Measurements from ENCODE around the gene ELL2. TPM values are rescaled to one million over a fixed set of nuclear protein-coding genes. Genes with fewer than 3 reads are reported as not detected.

Gene ELL2
- total and polyA plus RNA-seq, 7 donors: 16.2 to 59.8 (median 36.9) TPM

DNA sequence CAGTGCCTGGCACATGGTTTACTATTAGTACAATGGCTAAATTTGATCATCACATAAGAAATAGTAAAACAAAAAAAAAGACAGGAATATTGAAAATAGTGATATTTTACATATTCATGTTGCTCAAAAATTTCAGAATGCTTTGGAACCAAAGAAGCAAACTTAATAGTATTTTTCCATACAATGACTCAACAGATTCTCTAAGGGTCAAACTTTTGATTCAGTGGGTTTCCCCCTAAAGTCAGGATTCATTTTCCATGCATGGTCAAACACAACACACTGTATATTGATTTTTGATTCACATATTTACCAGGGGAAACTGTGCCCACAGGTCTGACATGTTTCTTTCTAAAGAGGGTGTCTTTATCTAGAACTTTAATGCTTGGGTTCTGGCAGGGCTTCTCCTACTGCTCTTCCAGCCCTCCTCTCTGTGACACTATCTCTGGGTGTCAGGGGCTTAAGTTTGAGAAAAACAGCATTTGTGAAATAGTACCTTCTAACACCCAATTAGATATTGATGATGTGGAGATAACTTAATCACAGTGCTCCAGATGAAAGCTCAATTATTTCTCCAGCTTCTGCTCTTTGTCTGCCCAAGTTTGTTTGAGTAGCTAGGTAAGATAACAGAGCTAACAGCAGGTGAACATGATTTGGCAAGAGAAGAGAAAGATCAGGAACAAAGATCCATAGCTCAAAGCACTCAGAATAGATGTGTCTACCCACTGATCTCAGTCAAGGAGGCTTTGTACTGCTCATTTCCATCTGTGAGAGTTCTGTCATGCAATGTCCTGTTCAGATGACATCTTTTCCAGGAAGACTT is 35.5 kb upstream of the ELL2 start:
- intact Hi-C loops (cut with DNase I): no loop called here
- Histone ChIP-seq H3K4me3 (no peak overlapping the region), H3K4me1 (no peaks in the 10 kb centered on the region), H3K9me3 (no peaks in the 10 kb centered on the region), H3K36me3 (ENCODE audit: insufficient read depth in 1 of 2, low read depth in 1 of 2) (no peaks in the 10 kb centered on the region), H3K27ac (no peak overlapping the region), H3K27me3 (ENCODE audit: insufficient read depth in 3 of 3, low read length in 2 of 3) (no peaks in the 10 kb centered on the region)
- no peak for DNase-seq
- TF ChIP-seq, protein P1, sequence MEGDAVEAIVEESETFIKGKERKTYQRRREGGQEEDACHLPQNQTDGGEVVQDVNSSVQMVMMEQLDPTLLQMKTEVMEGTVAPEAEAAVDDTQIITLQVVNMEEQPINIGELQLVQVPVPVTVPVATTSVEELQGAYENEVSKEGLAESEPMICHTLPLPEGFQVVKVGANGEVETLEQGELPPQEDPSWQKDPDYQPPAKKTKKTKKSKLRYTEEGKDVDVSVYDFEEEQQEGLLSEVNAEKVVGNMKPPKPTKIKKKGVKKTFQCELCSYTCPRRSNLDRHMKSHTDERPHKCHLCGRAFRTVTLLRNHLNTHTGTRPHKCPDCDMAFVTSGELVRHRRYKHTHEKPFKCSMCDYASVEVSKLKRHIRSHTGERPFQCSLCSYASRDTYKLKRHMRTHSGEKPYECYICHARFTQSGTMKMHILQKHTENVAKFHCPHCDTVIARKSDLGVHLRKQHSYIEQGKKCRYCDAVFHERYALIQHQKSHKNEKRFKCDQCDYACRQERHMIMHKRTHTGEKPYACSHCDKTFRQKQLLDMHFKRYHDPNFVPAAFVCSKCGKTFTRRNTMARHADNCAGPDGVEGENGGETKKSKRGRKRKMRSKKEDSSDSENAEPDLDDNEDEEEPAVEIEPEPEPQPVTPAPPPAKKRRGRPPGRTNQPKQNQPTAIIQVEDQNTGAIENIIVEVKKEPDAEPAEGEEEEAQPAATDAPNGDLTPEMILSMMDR (IDR thresholded peaks at IDR 0.05): no peak
- ATAC-seq: no peak

DNA sequence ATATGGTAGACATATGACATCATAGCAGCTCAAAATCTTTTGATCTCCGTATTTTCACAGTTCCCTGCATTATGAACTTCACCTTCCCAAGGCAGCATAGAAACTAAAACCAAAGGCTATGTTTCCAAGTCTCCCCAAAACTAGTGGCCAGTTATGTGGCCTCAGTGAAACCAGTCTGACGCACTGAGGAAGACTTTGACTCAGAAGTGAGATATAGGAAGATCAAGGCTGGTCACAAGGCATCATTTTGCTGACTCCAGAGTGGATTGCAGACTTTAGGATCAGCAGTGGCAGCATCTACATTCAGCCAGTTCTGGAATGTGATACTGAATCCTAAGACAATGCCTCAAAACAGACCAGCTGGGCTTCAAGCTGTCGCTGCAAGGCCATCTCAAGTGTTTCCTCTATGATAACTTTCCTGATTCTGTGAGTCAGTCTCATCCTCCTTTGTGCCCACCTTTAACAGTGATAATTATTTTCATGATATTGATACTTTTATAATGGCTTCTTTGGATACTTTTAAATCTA is 34.4 kb upstream of the ELL2 start:
- intact Hi-C loops (cut with DNase I): no loop called here
- no peak for ATAC-seq
- H3K4me3 ChIP-seq: no peak overlapping the region
- no peak overlapping the region for H3K27ac ChIP-seq
- H3K27me3 ChIP-seq (ENCODE audit: insufficient read depth in 3 of 3, low read length in 2 of 3): no peaks in the 10 kb centered on the region
- no peak for DNase-seq
- no peaks in the 10 kb centered on the region for H3K36me3 ChIP-seq (ENCODE audit: insufficient read depth in 1 of 2, low read depth in 1 of 2)
- 80 to 87% (median 80%) methylated on average over 3 of the region's 3 CpGs for WGBS, 3 donors
- H3K4me1 ChIP-seq: no peaks in the 10 kb centered on the region
- no peaks in the 10 kb centered on the region for H3K9me3 ChIP-seq
- TF ChIP-seq, protein P1 (IDR thresholded peaks at IDR 0.05): no peak

DNA sequence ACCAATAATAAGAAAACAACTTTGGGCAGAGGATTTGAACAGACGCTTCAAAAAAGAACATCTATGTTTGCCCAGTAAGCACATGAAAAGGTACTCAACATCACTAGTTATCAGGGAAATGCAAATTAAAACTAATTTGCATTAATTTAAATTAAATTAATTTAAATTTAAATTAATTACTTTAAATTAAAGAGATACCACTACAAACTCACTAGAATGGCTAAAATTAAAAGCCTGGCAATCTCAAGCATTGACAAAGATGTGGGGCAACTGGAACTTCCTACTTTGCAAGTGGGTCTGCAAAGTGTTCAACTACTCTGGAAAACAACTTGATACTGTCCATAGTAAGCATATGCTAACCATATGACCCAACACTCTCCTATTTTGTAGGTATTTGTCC is 32.1 kb upstream of the ELL2 start:
- Histone ChIP-seq H3K4me1 (no peaks in the 10 kb centered on the region), H3K27me3 (ENCODE audit: insufficient read depth in 3 of 3, low read length in 2 of 3) (no peaks in the 10 kb centered on the region), H3K36me3 (ENCODE audit: insufficient read depth in 1 of 2, low read depth in 1 of 2) (no peaks in the 10 kb centered on the region), H3K9me3 (no peaks in the 10 kb centered on the region), H3K27ac (no peak overlapping the region), H3K4me3 (no peak overlapping the region)
- intact Hi-C loops (cut with DNase I): no loop called here
- DNase-seq: no peak
- 97 to 99% (median 97%) methylated on average over 1 of the region's 1 CpG for WGBS, 3 donors
- no peak for ATAC-seq
- TF ChIP-seq, protein P1 (IDR thresholded peaks at IDR 0.05): no peak

DNA sequence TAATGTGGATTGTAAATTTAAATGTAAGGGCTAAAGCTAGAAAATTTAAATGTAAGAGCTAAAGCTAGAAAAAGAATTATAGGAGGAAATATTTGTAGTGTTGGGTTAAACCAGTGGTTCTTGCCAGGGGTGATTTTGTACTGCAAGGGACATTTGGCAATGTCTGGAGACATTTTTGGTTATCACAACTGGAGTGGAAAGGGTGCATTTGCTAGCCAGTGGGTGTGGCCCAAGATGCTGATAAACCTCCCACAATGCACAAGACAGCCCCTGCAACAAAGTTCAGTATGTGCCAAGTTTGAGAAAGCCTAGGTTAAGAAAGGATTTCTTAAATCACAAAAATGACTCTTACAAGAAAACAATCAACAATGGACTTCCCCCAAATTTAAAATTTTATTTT is 31.6 kb upstream of the ELL2 start:
- Histone ChIP-seq H3K4me1 (no peaks in the 10 kb centered on the region), H3K36me3 (ENCODE audit: insufficient read depth in 1 of 2, low read depth in 1 of 2) (no peaks in the 10 kb centered on the region), H3K27me3 (ENCODE audit: insufficient read depth in 3 of 3, low read length in 2 of 3) (no peaks in the 10 kb centered on the region), H3K27ac (no peak overlapping the region), H3K4me3 (no peak overlapping the region), H3K9me3 (no peaks in the 10 kb centered on the region)
- DNase-seq (no peak), ATAC-seq (no peak)
- intact Hi-C loops (cut with DNase I): no loop called here
- TF ChIP-seq, protein P1 (IDR thresholded peaks at IDR 0.05): no peak

Measured in psoas muscle (tissue), 8 donors.